GOT3 (cell line): Measurements from ENCODE around the gene PELI3.

Experiments used
- DNase-seq: peaks from one replicate; lab custom pipeline; 2025; ENCODE audit warnings: mixed read lengths; lab: John Stamatoyannopoulos, UW

Gene PELI3

DNA sequence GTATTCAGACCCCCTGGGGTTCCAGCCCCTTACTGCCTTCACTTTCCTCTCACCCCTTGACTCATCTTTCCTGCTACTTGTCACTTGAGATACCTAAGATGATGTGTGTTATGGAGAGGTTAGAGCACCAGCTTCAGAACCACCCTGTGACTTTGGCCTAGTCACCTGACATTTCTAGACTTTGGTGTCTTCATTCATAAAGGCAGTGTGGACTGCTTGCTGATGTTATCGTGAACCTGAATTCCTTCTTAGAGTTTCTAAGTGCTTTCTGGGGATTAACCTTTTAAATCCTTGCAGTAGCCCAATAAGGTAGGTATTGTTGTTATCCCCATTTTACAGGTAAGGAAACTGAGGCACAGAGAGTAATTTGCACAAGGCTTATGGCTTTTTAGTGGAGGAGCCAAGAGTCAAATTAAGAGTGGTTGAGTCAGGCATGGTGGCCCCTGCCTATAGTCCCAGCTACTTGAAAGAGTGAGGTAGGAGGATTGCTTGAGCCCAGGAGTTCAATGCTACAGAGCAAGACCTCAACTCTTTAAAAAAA is 38.6 kb downstream of the PELI3 start:
- DNase-seq, result no peak

DNA sequence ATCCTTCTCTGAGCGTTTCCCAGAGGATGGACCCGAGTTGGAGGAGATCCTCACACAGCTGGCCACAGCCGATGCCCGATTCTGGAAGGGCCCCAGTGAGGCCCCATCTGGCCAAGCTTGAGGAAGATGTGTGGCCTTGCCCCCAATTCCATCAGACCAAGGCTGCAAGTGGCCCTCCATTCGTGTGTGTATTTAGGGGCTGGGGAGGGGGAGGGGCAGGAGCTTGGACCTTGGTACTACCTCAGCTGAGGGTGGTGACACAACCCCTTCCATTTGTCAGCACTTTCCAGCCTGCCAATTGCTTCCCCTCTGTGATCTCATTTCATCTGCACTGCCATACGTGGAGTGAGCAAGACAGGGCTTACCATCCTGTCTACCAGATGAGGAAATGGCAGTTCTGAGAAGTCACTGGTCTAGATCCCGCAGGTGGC is 42.4 kb downstream of the PELI3 start:
- no peak for DNase-seq

DNA sequence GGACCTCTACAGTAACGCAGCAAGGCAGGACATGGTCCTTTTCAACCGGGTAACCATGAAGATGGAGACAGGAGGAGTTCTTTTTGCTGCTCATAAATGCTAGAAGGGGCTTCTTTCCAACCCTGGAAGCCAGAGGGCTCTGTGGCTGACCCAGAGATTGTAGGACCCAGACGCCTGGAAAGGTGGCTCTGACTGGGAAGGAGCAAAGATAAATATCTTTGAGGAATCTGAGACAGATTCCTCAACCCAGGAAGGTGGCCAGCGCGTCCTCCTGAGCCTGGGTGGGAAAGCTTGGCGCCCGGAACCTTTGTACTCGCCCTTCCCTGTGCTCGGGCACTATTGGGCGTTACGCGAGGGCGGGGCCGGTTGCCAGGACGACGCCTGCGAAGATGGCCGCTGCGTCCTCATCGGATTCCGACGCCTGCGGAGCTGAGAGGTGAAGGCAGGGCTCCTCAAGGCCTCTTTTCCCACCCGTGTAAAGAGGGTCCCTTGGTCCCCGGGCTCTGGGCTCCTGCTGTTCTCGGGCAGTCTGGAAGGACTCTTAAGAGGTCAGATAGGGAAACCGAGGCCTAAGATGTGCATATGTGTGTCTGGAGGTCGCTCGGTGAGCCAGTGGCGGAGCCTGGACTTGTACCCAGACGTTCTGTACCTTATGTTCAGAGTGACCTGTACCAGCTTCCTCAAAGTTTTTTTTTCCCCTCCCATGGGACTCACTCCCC is 43.7 kb downstream of the PELI3 start, which contains the start of gene BBS1:
TSS of gene BBS1 (plus strand) at position 365 of the 719 bp plus-strand sequence. CDS start at position 390, 25 bp downstream.
- DNase-seq, result peak; percentile 27

DNA sequence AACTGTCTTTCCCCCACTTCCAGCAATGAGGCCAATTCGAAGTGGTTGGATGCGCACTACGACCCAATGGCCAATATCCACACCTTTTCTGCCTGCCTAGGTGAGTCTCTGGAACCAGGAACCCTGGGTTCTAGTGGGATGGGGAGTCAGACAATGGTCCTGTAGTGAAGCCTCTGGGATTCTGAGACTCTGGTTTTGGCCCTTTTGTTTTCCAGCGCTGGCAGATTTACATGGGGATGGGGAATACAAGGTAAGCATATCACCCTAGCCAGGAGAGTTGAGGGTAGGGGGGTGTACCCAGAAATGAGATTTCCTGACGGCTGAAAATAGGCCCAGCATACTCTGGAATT is 44.3 kb downstream of the PELI3 start:
- no peak for DNase-seq

DNA sequence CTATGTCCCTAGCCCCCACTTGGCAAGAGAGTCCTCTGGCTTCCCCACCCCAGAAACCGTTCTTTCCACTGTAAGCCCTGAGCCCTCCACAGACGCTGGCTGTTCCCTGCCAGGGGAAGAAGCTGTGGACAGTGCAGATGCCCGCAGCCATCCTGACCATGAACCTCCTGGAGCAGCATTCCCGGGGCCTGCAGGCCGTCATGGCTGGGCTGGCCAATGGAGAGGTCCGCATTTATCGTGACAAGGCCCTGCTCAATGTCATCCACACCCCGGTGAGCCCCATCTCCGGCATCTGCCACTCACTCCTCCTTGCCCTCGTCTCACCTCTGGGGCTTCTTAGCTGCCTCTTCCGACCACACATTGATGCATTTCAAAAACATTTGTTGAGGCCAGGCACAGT is 56.9 kb downstream of the PELI3 start:
- no peak for DNase-seq

DNA sequence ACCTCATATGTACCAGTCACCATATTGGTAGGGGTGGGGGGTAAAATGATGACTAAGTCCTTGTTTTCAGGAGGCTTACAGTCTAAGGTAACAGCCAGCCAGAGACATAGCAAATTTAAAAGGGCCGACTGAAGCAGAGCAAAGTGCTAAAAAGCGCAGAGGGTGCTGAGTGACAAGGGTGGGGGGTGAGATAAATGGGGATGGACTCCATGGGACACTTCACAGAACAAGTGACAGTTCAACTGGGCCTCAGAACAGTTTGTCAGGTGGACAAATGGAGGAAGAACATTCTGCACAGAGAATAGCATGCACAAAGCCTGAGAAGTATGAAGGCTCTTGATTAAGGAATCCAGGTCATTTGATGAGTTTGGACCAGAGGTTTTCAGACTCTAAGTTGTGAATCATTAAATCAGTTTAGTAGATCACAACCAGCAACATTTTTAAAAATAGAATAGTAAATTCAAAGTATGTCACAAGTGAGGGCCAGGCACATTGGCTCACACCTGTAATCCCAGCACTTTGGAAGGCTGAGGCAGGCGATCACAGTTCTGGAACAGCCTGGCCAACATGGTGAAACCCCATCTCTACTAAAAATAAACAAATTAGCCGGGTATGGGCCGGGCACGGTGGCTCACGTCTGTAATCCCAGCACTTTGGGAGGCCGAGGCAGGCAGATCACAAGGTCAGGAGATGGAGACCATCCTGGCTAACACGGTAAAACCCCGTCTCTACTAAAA is 57.8 kb downstream of the PELI3 start:
- no peak for DNase-seq
